ENCODE data around the gene NRP1. TPM values are rescaled to one million over a fixed set of nuclear protein-coding genes. Genes with fewer than 3 reads are reported as not detected.

The NRP1 gene
- total RNA-seq, 4 donors from 2014 or later = 17.7 to 47.0 (median 21.0) TPM

DNA sequence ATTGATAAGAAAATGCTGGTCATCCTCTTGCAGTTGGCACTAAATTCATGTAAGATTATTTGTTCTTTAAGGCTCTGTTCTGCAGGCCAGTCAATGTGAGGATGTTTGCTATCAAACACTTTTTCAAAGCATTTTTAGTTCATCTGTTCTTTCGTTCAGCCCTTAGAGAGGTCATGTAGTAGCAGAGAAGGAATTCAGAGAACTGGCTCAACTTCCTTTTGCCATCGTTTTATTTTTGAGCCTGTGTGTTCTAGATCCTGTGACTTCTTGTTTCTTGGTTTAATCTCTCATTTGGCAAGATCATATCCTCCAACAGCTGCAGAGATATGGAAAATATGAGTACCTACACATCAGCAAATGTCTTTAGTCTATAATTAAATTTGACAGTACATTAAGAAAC is 184.3 kb downstream of the NRP1 start:
- no peak for TF ChIP-seq POLR2A (IDR thresholded peaks at IDR 0.05)
- TF ChIP-seq, protein P1, sequence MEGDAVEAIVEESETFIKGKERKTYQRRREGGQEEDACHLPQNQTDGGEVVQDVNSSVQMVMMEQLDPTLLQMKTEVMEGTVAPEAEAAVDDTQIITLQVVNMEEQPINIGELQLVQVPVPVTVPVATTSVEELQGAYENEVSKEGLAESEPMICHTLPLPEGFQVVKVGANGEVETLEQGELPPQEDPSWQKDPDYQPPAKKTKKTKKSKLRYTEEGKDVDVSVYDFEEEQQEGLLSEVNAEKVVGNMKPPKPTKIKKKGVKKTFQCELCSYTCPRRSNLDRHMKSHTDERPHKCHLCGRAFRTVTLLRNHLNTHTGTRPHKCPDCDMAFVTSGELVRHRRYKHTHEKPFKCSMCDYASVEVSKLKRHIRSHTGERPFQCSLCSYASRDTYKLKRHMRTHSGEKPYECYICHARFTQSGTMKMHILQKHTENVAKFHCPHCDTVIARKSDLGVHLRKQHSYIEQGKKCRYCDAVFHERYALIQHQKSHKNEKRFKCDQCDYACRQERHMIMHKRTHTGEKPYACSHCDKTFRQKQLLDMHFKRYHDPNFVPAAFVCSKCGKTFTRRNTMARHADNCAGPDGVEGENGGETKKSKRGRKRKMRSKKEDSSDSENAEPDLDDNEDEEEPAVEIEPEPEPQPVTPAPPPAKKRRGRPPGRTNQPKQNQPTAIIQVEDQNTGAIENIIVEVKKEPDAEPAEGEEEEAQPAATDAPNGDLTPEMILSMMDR (IDR thresholded peaks at IDR 0.05) = no peak
- no peaks in the 10 kb centered on the region for H3K9me3 ChIP-seq
- H3K36me3 ChIP-seq = no peaks in the 10 kb centered on the region
- no peaks in the 10 kb centered on the region for H3K27me3 ChIP-seq
- no peak for DNase-seq
- H3K4me3 ChIP-seq = no peak overlapping the region
- no peaks in the 10 kb centered on the region for H3K4me1 ChIP-seq
- no peak overlapping the region for H3K27ac ChIP-seq

DNA sequence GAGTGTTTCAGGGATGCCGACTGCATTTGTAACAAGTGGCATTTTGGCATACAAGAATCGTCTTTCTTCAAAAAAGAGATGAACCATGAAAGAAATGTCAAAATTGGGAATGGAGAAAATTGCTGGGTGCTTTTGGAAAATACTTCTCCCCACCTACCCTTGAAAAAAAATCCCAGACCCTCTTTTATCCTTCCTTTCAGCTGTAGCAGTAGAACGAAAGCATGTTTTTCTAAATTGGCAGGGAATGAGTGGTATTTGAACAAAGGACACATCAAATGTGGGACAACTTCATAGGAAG is 187.5 kb downstream of the NRP1 start:
- Histone ChIP-seq H3K4me1 (no peaks in the 10 kb centered on the region), H3K9me3 (no peaks in the 10 kb centered on the region), H3K4me3 (no peak overlapping the region), H3K27ac (no peak overlapping the region), H3K27me3 (no peaks in the 10 kb centered on the region), H3K36me3 (no peaks in the 10 kb centered on the region)
- TF ChIP-seq POLR2A (IDR thresholded peaks at IDR 0.05) = no peak
- TF ChIP-seq, protein P1 (IDR thresholded peaks at IDR 0.05) = no peak
- no peak for DNase-seq

DNA sequence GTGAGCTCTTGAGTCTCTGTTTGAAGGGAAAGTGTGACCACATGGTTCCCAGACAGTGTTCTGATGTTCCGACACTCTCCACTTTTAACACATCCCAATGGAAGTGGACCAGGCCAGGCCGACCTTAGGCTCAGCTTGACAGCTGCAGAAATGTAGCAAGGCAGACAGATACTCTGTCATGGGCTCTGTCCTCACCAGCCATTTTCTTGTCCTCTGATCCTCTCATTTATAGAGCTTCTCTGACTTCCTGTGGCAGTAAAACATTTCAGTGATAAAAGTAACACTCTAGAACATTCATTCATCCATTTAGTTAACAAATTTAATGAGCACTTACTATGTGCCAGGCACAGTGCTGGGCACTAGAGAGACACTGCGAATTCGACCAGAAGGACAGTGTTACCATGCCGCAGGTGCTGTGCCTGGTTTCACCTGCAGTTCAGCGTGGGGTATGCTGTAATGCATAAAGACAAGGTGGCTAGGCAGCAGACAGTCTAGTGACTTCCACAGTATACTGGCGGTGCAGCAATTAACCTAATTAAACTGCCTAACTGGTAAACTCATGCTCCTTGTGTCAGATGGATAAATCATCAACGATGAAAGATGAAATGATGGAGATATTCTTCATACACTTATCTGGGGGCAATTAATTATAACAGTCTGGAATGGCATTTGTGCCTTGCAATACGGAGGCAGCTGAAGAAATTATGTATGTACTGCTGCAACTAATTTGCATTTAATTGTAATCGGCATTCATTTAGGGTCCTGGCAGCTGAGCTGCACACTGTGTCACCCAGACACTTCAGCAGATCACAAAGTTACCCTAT is 188.1 kb downstream of the NRP1 start:
- no peaks in the 10 kb centered on the region for H3K9me3 ChIP-seq
- TF ChIP-seq POLR2A (IDR thresholded peaks at IDR 0.05) = no peak
- TF ChIP-seq, protein P1 (IDR thresholded peaks at IDR 0.05) = no peak
- H3K27me3 ChIP-seq = no peaks in the 10 kb centered on the region
- no peaks in the 10 kb centered on the region for H3K4me1 ChIP-seq
- no peak overlapping the region for H3K4me3 ChIP-seq
- no peak for DNase-seq
- H3K27ac ChIP-seq = no peak overlapping the region
- H3K36me3 ChIP-seq = no peaks in the 10 kb centered on the region

DNA sequence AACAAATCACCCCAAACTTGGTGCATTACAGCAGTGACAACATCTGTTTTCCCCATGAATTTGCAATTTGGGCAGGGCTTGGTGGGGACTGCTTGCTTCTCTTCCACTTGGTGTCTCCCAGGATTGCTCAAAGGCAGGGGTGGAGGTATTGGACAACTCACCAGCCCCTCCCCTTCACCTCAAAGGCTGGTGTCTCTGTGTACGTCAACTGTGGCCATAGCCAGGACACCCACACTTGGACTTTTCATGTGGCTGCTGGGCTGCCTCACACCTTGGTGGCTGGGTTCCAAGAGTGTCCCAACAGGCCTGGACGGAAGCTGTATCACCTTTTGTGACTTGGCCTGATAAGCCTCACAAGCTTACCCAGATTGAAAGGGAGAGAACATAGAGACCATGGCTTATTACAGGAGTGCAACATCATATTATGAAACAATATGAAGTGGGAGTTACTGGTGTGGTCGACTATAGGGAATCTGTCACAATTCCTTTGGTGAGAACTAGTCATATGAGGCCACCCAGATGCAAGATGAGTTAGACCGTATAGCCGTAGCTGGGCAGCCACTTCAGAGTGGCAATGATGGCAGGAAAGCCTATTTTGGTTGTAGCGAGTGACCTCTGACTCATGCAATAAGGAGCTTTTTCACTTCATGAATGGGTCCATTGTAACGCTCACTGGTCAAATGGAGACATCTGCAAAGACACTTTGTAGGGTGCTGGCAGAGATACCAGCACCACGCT is 188.8 kb downstream of the NRP1 start:
- H3K4me3 ChIP-seq = no peak overlapping the region
- H3K4me1 ChIP-seq = no peaks in the 10 kb centered on the region
- DNase-seq = no peak
- no peaks in the 10 kb centered on the region for H3K9me3 ChIP-seq
- no peaks in the 10 kb centered on the region for H3K27me3 ChIP-seq
- H3K36me3 ChIP-seq = no peaks in the 10 kb centered on the region
- TF ChIP-seq, protein P1 (IDR thresholded peaks at IDR 0.05) = no peak
- TF ChIP-seq POLR2A (IDR thresholded peaks at IDR 0.05) = no peak
- no peak overlapping the region for H3K27ac ChIP-seq

DNA sequence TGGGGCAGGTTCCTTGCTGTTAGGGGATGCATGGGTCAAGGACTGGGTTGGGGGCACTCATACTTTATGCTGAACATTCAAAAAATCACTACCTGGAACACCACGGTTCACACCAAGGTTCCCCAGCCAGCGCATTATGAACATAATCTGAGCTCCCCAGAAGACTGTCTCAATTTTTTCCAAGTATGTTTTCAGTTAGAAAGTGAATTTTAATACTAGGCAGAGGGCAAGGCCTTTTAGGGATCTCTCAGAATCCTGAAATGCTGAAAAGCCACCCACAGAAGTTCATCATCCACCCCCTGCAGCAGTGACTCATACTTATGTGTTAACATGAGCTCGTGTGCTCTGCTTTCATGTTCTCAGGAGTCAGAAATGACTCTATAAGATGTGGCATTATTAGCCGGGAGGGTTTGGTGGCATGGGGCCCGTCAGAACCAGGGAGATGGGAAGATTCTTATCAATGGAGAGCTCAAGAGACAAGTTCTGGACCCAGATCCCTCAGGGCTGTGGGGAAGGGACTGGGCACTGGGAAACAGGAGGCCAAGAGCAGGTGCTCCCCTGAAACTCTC is 191.2 kb downstream of the NRP1 start:
- Histone ChIP-seq H3K4me1 (no peaks in the 10 kb centered on the region), H3K27me3 (no peaks in the 10 kb centered on the region), H3K27ac (no peak overlapping the region), H3K9me3 (no peaks in the 10 kb centered on the region), H3K36me3 (no peaks in the 10 kb centered on the region), H3K4me3 (no peak overlapping the region)
- DNase-seq = no peak
- TF ChIP-seq POLR2A (IDR thresholded peaks at IDR 0.05) = no peak
- TF ChIP-seq, protein P1 (IDR thresholded peaks at IDR 0.05) = no peak

Measured in Peyer's patch (tissue), 4 donors.